Measurements from ENCODE around the gene MTARC1. TPM values are rescaled to one million over a fixed set of nuclear protein-coding genes. Genes with fewer than 3 reads are reported as not detected.

MTARC1 gene
- total and polyA plus RNA-seq, 10 of the 15 experiments (the other 5 are each of a cell fraction or from before 2014, with no cell fraction given) = 0.23 to 1.5 (median 0.48) TPM

GRCh38 chr1:220803401-220804201, 16.9 kb downstream of the MTARC1 start:
- RAD21 ChIA-PET (ENCODE audit: unreplicated experiment) = no interaction called here
- H3K36me3 ChIP-seq (ENCODE audit: control insufficient read depth in 2 of 2, insufficient read depth in 2 of 2, low read length in 1 of 2) = no peaks in the 10 kb centered on the region
- no peaks in the 10 kb centered on the region for H3K9me3 ChIP-seq (replicated peaks; ENCODE audit: control insufficient read depth, insufficient read depth, low read length)
- DNase-seq (ENCODE audit: low read depth, low spot score) (no peak), FAIRE-seq (no peak), ATAC-seq (peak; percentile 78)
- POLR2A ChIA-PET = no interaction called here
- intact Hi-C loops (cut with micrococcal nuclease; ENCODE audit: unreplicated experiment) = no loop called here
- in situ Hi-C loops (cut with MboI) = no loop called here
- H2AFZ ChIP-seq (ENCODE audit: control insufficient read depth, low read depth, low read length) = no peak overlapping the region
- no peak overlapping the region for H3K27ac ChIP-seq (ENCODE audit: control insufficient read depth, insufficient read depth)
- BruUV-seq (replicated peaks) = no TSS peak
- no peak overlapping the region for H3K9ac ChIP-seq (ENCODE audit: control insufficient read depth, insufficient read depth, low read length)
- TF ChIP-seq HSF1 (IDR thresholded peaks at IDR 0.05; ENCODE audit: low read depth, low read length) = no peak
- peak; percentile 40; the same call in 1 of the 2 replicates for TF ChIP-seq RAD21 (IDR thresholded peaks at IDR 0.05; ENCODE audit: insufficient read depth, low read depth, low read length)
- TF ChIP-seq CTCF (IDR thresholded peaks at IDR 0.05 in 2 of 3, conservative IDR thresholded peaks at IDR 0.05 in 1 of 3; ENCODE audit: control insufficient read depth in 2 of 3, extremely low read depth in 1 of 3, insufficient read depth in 1 of 3, low read depth in 3 of 3, low read length in 3 of 3) = peak; percentile 45 to 68 (median 52); a peak in 5 of 6 replicates
- no peak for TF ChIP-seq POLR2A (IDR thresholded peaks at IDR 0.05; ENCODE audit: low read depth, low read length)
- WGBS (ENCODE audit: insufficient coverage, insufficient replicate concordance, low lambda C conversion rate, missing lambda C conversion rate) = 52% methylated on average over 10 of the region's 10 CpGs
- SMC1A ChIA-PET (ENCODE audit: uncharacterized antibody, unreplicated experiment) = no interaction called here
- H3K79me2 ChIP-seq (ENCODE audit: control insufficient read depth, insufficient read depth, low read length) = no peaks in the 10 kb centered on the region
- no peaks in the 10 kb centered on the region; a peak in 1 of 4 replicates for H3K27me3 ChIP-seq (replicated peaks in 1 of 2; ENCODE audit: control insufficient read depth in 2 of 2, insufficient read depth in 2 of 2, low read length in 1 of 2)
- no peak overlapping the region for H3K4me2 ChIP-seq (ENCODE audit: control insufficient read depth, insufficient read depth)
- no peaks in the 10 kb centered on the region for H3K4me1 ChIP-seq (ENCODE audit: control insufficient read depth, insufficient read depth, low read length)
- no peak overlapping the region for H3K4me3 ChIP-seq
- no peaks in the 10 kb centered on the region for H4K20me1 ChIP-seq (ENCODE audit: control insufficient read depth, insufficient read depth)
- CTCF ChIA-PET = interaction anchor here (0.6 to 1.6 kb wide), 10 partner anchors 8 to 632 kb away, joined by 3 to 6 read pairs (median 3); no protein-coding TSS in a partner anchor

Measured in GM12878 (cell line).